HL-60/S4 treated with retinoic acid at 250 ng/mL for 4 days and 3 days (cell line): ENCODE results near the gene C15orf62.

Experiments used
- in situ Hi-C: fragments of 300-500 bp; cut with MboI; formaldehyde crosslinking; loops from 2 replicates; pipeline ENCODE4 v1.7.0; 2022; ENCODE audit warnings: low sequenced_read_pairs

Gene C15orf62

GRCh38 chr15:40775740-40776536 lies 6.2 kb downstream of the C15orf62 start:
- in situ Hi-C loops = no loop called here

GRCh38 chr15:40776537-40777141 lies 6.9 kb downstream of the C15orf62 start:
- in situ Hi-C loops = no loop called here

GRCh38 chr15:40782609-40783227 lies 12.9 kb downstream of the C15orf62 start:
- in situ Hi-C loops = no loop called here

- in situ Hi-C loops = no loop called here
Measured at GRCh38 chr15:40785164-40785563, 15.4 kb downstream of the C15orf62 start.

GRCh38 chr15:40785814-40786213 lies 16.0 kb downstream of the C15orf62 start:
- in situ Hi-C loops = no loop called here

- in situ Hi-C loops = no loop called here
Measured at GRCh38 chr15:40787344-40787841, 17.6 kb downstream of the C15orf62 start.

- in situ Hi-C loops = no loop called here
Measured at GRCh38 chr15:40787991-40788390, 18.2 kb downstream of the C15orf62 start.

GRCh38 chr15:40789119-40789518 lies 19.3 kb downstream of the C15orf62 start:
- in situ Hi-C loops = no loop called here

GRCh38 chr15:40789999-40790398 lies 20.2 kb downstream of the C15orf62 start:
- in situ Hi-C loops = no loop called here

GRCh38 chr15:40790718-40791117 lies 20.9 kb downstream of the C15orf62 start:
- in situ Hi-C loops = no loop called here

GRCh38 chr15:40792394-40792793 lies 22.6 kb downstream of the C15orf62 start:
- in situ Hi-C loops = no loop called here

GRCh38 chr15:40793216-40793989 lies 23.6 kb downstream of the C15orf62 start:
- in situ Hi-C loops = no loop called here

GRCh38 chr15:40796041-40796440 lies 26.3 kb downstream of the C15orf62 start:
- in situ Hi-C loops = no loop called here

- in situ Hi-C loops = no loop called here
Measured at GRCh38 chr15:40796512-40796911, 26.7 kb downstream of the C15orf62 start.

- in situ Hi-C loops = no loop called here
Measured at GRCh38 chr15:40799523-40799922, 29.7 kb downstream of the C15orf62 start.

GRCh38 chr15:40803076-40803475 lies 33.3 kb downstream of the C15orf62 start:
- in situ Hi-C loops = no loop called here

GRCh38 chr15:40803688-40804087 lies 33.9 kb downstream of the C15orf62 start:
- in situ Hi-C loops = no loop called here

- in situ Hi-C loops = no loop called here
Measured at GRCh38 chr15:40806672-40807027, 36.9 kb downstream of the C15orf62 start.

- in situ Hi-C loops = no loop called here
Measured at GRCh38 chr15:40807028-40807887, 37.5 kb downstream of the C15orf62 start, which contains the start of the genes DNAJC17 and ZFYVE19. TSS of gene DNAJC17 (minus strand) at chr15:40807473. CDS start at chr15:40807446, 27 bp downstream. TSS of gene ZFYVE19 (plus strand) at chr15:40807089. CDS start at chr15:40807590, 501 bp downstream.

GRCh38 chr15:40807888-40808461 lies 38.2 kb downstream of the C15orf62 start:
- in situ Hi-C loops = no loop called here
